ENCODE results near the gene NFKB2.
A peak's percentile ranks its signal among the peaks of the same experiment; 100 is the strongest.

DNA sequence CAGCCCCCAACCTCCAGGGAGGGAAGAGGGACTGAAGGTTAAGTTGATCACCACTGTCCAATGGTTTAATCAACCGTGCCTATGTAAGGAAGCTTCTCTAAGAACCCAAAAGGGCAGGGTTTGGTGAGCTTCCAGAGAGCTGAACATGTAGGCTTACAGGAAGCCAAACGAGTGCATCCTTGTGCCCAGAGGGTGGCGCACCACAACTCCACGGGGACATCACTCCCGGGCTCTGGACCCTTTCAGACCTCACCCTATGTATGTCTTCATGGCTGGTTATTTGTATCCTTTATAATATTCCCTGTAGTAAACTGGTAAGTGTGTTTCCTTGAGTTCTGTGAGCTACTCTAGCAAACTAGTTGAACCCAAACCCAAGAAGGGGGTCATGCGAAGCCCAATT is 11.5 kb upstream of the NFKB2 start:
- TF ChIP-seq, protein P1, sequence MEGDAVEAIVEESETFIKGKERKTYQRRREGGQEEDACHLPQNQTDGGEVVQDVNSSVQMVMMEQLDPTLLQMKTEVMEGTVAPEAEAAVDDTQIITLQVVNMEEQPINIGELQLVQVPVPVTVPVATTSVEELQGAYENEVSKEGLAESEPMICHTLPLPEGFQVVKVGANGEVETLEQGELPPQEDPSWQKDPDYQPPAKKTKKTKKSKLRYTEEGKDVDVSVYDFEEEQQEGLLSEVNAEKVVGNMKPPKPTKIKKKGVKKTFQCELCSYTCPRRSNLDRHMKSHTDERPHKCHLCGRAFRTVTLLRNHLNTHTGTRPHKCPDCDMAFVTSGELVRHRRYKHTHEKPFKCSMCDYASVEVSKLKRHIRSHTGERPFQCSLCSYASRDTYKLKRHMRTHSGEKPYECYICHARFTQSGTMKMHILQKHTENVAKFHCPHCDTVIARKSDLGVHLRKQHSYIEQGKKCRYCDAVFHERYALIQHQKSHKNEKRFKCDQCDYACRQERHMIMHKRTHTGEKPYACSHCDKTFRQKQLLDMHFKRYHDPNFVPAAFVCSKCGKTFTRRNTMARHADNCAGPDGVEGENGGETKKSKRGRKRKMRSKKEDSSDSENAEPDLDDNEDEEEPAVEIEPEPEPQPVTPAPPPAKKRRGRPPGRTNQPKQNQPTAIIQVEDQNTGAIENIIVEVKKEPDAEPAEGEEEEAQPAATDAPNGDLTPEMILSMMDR (IDR thresholded peaks at IDR 0.05) = peak in 1 of 6 experiments; percentile 9
- no peak for TF ChIP-seq POLR2A (IDR thresholded peaks at IDR 0.05)

Measured in Peyer's patch (tissue), 4 donors.